ENCODE data around the gene SHBG. TPM values are rescaled to one million over a fixed set of nuclear protein-coding genes. Genes with fewer than 3 reads are reported as not detected.
"Not testable (repeated sequence)": the region's sequence is repeated elsewhere in the genome, so short reads cannot be mapped to it uniquely, and the experiment has no call there.

The SHBG gene
- polyA plus RNA-seq, 1 donor, result 2.8 TPM

DNA sequence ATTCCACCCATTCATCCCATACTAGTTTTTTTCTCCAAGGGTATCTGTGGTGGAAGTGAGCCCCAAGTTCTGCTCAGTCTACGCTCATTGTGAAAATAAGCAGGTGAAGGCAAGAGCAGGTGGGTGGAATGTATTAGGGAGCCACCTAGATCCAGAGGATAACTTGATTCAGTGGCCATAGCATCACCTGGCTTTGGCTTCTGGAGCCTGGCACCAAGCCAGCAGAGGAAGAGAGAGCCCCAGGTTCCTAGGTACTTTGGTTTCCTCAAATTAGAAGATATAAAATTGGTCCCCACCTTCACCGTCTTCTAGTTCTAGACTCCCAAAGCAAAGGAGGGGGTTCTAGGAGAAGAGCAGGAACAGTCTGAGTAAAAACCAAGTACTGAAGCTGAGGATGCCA lies 19.3 kb upstream of the SHBG start:
- DNase-seq, result no peak

GRCh38 chr17:7611635-7612293 lies 18.2 kb upstream of the SHBG start:
- DNase-seq, result no peak

DNA sequence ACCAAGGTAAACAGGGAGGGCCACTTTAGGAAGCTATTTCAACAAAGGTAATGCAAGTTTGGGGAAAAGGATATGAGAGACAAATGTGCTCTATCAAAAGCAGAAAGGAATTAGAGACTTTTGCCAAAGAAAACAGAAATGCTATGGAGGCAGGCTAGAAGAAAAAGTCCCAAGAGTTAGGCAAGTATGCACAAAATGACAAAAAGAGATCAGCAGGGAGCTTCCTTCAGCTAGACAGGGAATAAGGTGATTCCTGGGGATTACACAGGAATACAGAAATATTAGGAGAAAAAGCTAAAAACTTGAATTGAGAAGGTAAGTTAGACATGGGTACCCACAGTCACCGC lies 17.7 kb upstream of the SHBG start:
- DNase-seq, result no peak

DNA sequence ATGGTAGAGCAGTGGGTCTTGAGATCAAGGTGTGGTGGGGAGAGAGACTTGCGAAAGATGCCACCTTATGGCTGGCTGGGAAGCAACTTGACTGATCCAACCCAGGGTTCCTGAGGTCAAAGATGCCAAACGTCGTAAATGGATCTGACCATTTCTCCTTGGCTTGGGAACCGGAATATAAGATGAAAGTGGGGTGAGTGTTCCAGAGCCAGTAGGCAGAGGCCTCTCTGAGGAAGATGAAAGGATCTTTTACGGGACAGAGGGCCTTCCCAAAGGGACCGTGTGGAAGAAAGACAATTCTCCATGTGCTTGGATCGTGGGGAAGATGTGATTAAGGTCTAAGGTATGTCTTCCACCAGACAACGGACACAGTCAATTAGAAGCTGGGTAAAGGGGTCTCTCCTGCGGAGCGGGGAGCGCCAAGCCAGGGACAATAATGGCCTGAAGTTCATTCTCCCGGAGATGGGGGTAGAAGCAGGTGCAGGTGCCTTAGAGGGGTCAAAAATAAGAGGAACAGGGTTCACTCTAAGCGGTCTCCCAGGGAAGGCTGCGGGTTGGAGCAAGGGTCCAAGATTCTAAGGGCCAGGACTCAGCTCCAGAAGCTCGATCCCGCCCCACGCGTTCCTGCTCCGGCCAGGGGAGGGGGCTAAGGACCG lies 16.0 kb upstream of the SHBG start:
- no peak for DNase-seq

- peak; percentile 100 for DNase-seq
Observed at GRCh38 chr17:7614425-7615264, 15.3 kb upstream of the SHBG start, which contains the start of gene FXR2. FXR2 (minus strand) TSS chr17:7614897; CDS start chr17:7614532, 365 bp downstream.

GRCh38 chr17:7615265-7615747 lies 14.6 kb upstream of the SHBG start:
- no peak for DNase-seq

DNA sequence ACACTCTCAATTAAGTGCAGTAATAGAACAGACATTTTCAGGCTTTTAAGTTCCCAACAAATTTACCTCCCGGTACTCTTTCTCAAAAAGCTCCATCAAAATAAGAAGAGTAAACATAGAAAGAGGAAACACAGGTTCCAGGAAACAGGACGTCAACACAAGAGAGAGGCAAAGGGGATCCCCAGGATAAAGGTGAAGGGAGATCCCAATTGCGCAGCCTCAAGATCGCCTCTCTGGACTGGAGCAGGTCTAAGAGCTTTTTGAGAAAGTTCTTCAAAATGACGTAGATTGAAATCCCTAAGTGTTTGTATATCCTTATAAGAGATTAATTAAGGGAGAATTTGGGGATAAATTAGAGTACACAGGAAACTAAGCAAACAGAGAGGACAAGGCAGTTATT lies 11.3 kb upstream of the SHBG start:
- no peak for DNase-seq

- no peak for DNase-seq
Observed at GRCh38 chr17:7620835-7621234, 9.1 kb upstream of the SHBG start.

GRCh38 chr17:7623661-7624060 lies 6.3 kb upstream of the SHBG start:
- DNase-seq, result no peak

DNA sequence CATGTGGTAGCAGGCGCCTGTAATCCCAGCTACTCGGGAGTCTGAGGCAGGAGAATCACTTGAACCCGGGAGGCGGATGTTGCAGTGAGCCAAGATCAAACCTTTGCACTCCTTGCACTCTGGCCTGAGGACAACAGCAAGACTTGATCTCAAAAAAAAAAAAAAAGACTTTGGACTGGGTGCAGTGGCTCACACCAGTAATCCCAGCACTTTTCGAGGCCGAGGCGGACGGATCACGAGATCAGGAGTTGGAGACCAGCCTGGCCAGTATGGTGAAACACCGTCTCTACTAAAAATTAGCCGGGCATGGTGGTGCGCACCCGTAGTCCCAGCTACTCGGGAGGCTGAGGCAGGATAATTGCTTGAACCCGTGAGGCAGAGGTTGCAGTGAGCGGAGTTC lies 4.2 kb upstream of the SHBG start:
- not testable (repeated sequence) for DNase-seq

- DNase-seq, result no peak
Observed at GRCh38 chr17:7626307-7626706, 3.6 kb upstream of the SHBG start.

DNA sequence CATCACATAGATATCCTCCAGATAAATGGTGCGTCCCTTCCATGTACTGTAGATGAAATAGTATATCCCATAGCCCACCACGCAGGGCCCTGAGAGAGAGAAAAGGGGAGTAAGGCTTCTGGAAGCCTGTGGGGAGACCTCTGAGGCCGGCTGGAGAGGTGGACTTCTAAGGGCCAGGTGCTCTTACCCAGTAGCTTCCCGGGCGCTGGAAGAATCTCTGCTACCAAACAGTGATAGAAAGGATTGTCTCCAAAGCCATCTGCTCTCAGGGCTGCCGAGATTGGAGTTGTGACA lies 3.0 kb upstream of the SHBG start:
- no peak for DNase-seq

DNA sequence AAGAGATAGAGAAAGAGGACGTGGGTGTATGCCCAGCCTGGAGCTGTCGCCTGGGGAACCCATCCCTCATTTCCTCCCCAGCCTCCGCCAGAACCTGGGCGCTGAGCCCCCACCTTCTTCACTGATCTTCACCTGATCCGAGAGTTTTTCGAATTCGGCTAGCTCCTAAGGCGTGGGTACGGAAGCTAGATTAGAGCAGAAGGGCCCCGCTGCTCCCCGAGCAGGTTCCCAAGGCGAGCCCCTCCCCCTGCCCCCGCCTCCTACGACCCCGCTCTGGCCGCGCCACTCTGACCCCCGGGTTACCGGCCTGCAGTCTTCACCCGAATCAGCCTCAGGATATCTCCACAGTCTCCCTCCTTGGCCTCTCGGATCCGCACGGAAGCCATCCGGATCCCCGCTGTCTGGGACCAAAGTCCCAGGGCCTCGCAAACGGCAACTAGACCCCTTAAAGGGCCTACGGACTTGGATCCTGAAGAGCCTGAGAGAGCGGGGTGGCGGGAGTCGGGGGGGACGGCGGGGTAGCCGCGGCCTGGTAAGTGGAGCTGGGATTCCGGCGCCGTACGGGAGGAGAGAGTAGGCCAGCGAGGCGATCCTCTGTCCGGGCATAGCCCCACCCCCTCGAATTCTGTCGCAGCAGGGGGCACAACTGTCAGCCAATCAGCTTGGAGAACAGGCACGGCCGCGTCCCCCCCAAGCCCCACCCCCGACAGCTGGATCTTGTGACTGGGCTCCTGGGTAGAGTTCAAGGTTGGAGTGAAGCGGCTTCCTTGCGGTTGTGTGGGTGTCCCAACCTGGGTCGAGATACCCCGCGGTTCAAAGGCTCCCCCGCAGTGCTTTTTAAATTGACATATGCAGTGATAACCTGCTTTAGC lies 2.4 kb upstream of the SHBG start, which contains the start of gene SAT2:
Gene SAT2 (minus strand): TSS at position 572 of the 872 bp plus-strand sequence. CDS start 186 bp downstream, at position 386.
- peak; percentile 96 for DNase-seq

- DNase-seq, result no peak
Observed at GRCh38 chr17:7631398-7632380, 1.8 kb downstream of the SHBG start.

GRCh38 chr17:7632492-7632894 lies 2.6 kb downstream of the SHBG start:
- no peak for DNase-seq

- DNase-seq, result no peak
Observed at GRCh38 chr17:7633093-7633492, 3.2 kb downstream of the SHBG start.

DNA sequence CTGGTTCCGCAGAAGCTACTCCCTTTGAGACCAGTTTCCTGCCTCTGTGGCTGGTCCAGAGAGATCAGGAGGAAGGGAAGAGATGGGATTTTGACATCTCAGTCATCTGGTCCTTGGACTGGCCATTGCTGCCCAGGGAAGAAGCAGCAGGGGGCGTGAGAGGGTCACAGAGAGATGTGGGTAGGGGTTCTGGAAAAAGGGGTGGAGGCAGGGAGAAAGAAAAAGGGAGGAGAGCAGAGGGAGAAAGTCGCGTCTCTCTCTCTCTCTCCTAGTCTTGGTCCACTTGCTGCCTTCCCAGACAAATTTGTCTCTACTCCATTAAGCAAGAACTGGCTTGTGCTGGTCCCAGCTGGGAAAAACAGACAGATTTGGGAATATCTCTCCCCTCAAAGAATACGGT lies 4.4 kb downstream of the SHBG start:
- DNase-seq, result no peak

GRCh38 chr17:7636163-7636562 lies 6.2 kb downstream of the SHBG start:
- DNase-seq, result no peak

DNA sequence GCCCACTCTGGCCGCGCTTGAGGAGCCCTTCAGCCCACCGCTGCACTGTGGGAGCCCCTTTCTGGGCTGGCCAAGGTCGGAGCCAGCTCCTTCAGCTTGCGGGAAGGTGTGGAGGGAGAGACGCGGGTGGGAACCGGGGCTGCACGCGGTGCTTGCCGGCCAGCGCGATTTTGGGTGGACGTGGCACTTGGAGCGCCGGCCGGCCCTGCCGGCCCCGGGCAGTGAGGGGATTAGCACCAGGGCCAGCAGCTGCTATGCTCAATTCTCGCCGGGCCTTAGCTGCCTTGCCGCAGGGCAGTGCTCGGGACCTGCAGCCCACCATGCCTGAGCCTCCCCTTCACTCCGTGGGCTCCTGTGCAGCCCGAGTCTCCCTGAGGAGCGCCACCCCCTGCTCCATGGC lies 10.8 kb downstream of the SHBG start:
- DNase-seq, result no peak

DNA sequence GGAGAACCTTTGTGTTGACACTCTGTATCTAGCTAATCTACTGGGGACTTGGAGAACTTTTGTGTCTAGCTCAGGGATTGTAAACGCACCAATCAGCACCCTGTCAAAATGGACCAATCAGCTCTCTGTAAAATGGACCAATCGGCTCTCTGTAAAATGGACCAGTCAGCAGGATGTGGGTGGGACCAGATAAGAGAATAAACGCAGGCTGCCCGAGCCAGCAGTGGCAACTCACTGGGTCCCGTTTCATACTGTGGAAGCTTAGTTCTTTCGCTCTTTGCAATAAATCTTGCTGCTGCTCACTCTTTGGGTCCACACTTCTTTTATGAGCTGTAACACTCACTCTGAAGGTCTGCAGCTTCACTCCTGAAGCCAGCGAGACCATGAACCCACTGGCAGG lies 11.7 kb downstream of the SHBG start:
- not testable (repeated sequence) for DNase-seq

DNA sequence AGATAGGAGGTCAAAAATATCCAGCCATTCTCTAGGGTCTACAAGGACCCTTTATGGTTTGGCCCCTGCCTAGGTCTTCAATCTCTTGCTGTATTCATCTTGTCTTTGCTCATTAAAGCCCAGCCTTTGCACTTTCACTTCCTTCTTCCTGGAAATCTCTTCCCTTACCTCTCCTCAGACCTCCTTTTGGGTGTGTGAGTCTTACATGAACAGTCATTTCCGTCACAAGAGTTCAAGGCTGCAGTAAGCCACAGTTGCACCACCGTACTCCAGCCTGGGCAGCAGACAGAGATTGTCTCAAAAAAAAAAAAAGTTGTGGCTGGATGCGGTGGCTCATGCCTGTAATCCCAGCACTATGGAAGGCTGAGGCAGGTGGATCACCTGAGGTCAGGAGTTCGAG lies 14.8 kb downstream of the SHBG start:
- DNase-seq, result no peak
